Mucosa of rectum (tissue), 2 donors: ENCODE measurements around the gene KNTC1.

Experiments used
- H3K27ac ChIP-seq, 2 donors: one replicate each; pipeline ENCODE4 v1.7.0; 2013; ENCODE audit warnings: inconsistent platforms in 2 of 2, low read depth in 2 of 2, low read length in 2 of 2
- H3K27me3 ChIP-seq, 2 donors: one replicate each; pipeline ENCODE4 v1.7.0; 2013; ENCODE audit warnings: low read length in 2 of 2; ENCODE audit not compliant: control insufficient read depth in 2 of 2, insufficient read depth in 2 of 2
- H3K36me3 ChIP-seq, 2 donors: one replicate each; pipeline ENCODE4 v1.7.0; 2013; ENCODE audit warnings: low read length in 2 of 2; ENCODE audit not compliant: control insufficient read depth in 2 of 2, insufficient read depth in 2 of 2
- H3K4me1 ChIP-seq, 2 donors: one replicate each; pipeline ENCODE4 v1.7.0; 2013; ENCODE audit warnings: low read length in 2 of 2, mild to moderate bottlenecking in 1 of 2; ENCODE audit not compliant: control insufficient read depth in 2 of 2, insufficient read depth in 2 of 2
- H3K4me3 ChIP-seq, 2 donors: one replicate each; pipeline ENCODE4 v1.7.0; 2013; ENCODE audit warnings: low read length in 2 of 2
- H3K9ac ChIP-seq, 2 donors: one replicate each; pipeline ENCODE4 v1.7.0; 2013; ENCODE audit warnings: low read length in 2 of 2, low read depth in 1 of 2, mild to moderate bottlenecking in 1 of 2
- H3K9me3 ChIP-seq, 2 donors: one replicate each; pipeline ENCODE4 v1.7.0; 2013; ENCODE audit warnings: low read length in 2 of 2; ENCODE audit not compliant: control insufficient read depth in 2 of 2
- donor health status: healthy.
- donor health status: Normal muscosa, but diverticular disease.

The KNTC1 gene

DNA sequence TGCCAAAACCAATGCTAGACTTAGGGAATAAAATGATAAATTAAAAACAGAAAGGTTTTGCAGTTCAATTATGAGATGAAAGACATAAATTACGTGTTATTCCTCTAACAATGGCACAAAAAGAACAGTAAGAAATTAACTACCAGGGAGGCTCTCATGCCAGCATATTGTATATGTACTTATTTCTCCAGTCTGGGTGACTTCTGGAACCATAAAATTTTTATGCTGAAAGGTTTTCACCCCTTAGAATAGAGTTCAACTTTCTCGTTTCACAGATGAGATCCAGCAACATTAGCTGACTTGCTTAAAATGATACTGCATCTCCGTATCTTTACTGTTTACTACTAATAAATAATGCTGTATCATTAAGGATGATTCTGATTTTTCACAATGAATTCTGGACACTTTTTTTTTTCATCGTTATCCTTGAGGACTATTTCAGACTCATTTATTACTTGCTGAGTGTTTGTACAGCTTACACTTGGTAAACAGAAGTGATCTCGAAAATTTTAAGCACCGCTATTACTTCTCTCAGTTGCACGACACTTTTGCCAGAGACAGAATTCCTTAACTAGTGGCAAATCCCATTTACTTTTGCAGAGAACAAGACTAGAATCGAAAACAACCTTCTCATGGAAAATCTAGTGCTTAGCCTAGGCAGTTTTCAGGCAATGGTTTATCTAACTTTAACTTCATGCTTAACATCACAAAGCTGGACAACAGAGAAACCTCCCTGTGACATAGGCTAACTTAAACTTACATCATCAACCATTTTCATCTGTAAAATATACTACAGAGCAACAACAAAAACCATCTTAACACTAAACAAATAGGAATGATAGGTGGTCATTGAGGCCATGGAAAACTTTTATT, 3.0 kb upstream of the KNTC1 start:
- peak overlapping the region; percentile 39 to 56 for H3K4me3 ChIP-seq
- peak overlapping the region in 1 of 2 donors; percentile 1 for H3K27ac ChIP-seq
- H3K9ac ChIP-seq: peak overlapping the region; percentile 26 to 44
- H3K27me3 ChIP-seq: no peaks in the 10 kb centered on the region
- peaks cover 29 to 37% of the 10 kb centered on the region in 2 donors for H3K36me3 ChIP-seq
- H3K9me3 ChIP-seq: no peaks in the 10 kb centered on the region
- peaks cover 24 to 32% of the 10 kb centered on the region in 2 donors for H3K4me1 ChIP-seq

DNA sequence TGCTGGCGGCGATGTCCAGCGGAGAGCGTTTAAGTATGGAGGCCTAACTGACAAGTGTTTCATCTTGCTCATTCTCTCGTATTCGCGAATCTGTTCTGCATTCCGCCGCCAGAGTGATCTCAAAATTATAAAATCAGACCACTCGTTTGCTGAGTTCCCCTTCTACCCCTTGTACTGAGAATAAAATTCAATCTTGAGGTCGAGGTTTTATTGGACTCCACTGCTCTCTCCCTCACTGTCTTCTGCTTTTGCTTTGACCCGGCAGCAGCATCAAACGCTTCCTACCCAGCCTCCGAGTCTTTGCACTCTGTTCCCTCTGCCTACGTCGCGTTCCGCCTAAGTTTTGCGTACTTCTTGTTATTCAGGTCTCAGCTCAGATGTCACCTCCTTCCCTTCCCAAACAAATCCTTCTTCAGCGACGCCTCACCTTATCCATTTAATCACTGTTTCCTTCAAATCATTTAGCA, 462 bp downstream of the KNTC1 start:
- peak overlapping the region; percentile 66 to 83 for H3K9ac ChIP-seq

DNA sequence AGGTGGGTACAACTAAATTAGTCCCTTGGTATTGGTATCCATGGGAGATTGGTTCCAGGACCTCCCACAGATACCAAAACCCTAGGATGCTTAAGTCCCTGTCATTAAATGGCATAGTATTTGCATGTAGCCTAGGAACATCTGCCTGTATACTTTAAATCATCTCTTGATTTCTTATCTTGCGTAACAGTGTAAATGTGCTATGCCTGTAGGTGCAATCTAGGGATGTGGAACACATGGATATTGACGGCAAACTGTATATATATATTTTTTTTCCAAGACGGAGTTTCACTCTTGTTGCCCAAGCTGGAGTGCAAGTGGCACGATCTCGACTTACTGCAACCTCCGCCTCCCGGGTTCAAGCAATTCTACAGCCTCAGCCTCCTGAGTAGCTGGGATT, 1.5 kb downstream of the KNTC1 start:
- Histone ChIP-seq H3K9ac (no peak overlapping the region), H3K4me1 (peaks cover 15 to 24% of the 10 kb centered on the region in 2 donors), H3K27me3 (no peaks in the 10 kb centered on the region)

More for the DNA sequence above, 462 bp downstream of the KNTC1 start:
- H3K9me3 ChIP-seq: no peaks in the 10 kb centered on the region
- H3K27ac ChIP-seq: peak overlapping the region; percentile 43
- peaks cover 24 to 32% of the 10 kb centered on the region in 2 donors for H3K4me1 ChIP-seq
- H3K27me3 ChIP-seq: no peaks in the 10 kb centered on the region
- H3K36me3 ChIP-seq: peaks cover under 1 to 5% of the 10 kb centered on the region in 2 donors
- H3K4me3 ChIP-seq: peak overlapping the region; percentile 79 to 92

DNA sequence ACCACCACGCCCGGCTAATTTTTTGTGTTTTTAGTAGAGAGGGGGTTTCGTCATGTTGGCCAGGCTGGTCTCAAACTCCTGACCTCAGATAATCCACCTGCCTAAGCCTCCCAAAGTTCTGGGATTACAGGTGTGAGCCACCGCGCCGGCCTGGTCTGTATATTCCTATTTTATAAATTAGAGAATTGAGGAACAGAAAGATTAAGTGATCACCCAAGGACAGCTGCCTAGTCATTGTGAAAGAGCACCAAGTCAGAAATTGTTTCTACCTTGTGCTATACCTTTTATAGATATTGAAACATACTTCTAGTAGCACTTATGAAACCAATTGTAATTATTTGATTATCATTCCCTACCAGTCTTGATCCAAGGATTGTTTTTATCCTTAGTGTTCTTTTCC, 1.9 kb downstream of the KNTC1 start:
- Histone ChIP-seq H3K9me3 (no peaks in the 10 kb centered on the region), H3K27ac (no peak overlapping the region), H3K9ac (no peak overlapping the region)

More for the DNA sequence above, 1.5 kb downstream of the KNTC1 start:
- Histone ChIP-seq H3K9me3 (no peaks in the 10 kb centered on the region), H3K27ac (no peak overlapping the region), H3K4me3 (no peak overlapping the region), H3K36me3 (peaks cover 0 to 3% of the 10 kb centered on the region in 2 donors)

DNA sequence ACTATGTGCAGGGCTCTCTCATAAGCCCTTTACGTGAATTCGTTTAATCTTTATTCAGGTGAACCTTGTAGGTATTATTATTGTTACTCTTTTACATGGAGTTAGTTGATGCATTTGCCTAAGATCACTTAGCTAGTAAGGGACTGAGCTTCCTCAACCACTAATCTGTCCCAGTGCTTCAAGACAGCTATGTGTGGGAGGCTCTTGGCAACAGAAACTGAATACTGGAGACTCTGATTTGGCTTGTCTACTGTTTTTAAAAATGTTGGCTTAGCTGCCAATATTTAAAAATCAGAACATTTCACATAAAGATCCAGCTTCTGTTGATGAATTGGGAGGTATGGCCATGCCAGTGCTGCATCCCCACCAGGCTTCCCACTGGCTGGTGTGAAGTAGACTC, 6.8 kb downstream of the KNTC1 start:
- Histone ChIP-seq H3K4me1 (no peaks in the 10 kb centered on the region), H3K9ac (no peak overlapping the region), H3K9me3 (no peaks in the 10 kb centered on the region), H3K4me3 (no peak overlapping the region), H3K27me3 (no peaks in the 10 kb centered on the region), H3K27ac (no peak overlapping the region), H3K36me3 (peaks cover 3 to 9% of the 10 kb centered on the region in 2 donors)

More for the DNA sequence above, 1.9 kb downstream of the KNTC1 start:
- H3K36me3 ChIP-seq: peaks cover 0 to 3% of the 10 kb centered on the region in 2 donors
- H3K27me3 ChIP-seq: no peaks in the 10 kb centered on the region
- no peak overlapping the region for H3K4me3 ChIP-seq
- H3K4me1 ChIP-seq: peaks cover 14 to 20% of the 10 kb centered on the region in 2 donors

DNA sequence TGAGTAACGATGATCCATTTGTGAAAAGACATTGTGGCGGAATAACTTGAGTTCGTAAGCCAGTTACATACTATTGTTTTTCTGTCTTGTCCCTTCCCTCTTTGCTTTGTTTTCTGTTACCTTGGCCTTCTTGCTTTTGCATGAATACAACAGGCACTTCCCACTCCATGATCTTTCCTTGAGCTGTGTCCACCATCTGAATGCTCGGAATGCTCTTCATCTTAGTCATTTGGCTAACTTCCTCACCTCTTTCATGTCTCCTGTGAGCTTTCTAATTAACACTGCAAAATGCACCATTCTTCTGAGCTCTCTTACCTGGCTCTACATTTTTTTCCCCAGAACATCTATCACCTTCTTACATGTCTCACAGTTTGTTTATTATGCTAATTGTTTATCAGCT, 10.0 kb downstream of the KNTC1 start:
- no peak overlapping the region for H3K9ac ChIP-seq
- H3K4me3 ChIP-seq: no peak overlapping the region
- no peak overlapping the region for H3K27ac ChIP-seq
- no peaks in the 10 kb centered on the region for H3K27me3 ChIP-seq
- peaks cover 3 to 9% of the 10 kb centered on the region in 2 donors for H3K36me3 ChIP-seq
- no peaks in the 10 kb centered on the region for H3K4me1 ChIP-seq
- no peaks in the 10 kb centered on the region for H3K9me3 ChIP-seq

DNA sequence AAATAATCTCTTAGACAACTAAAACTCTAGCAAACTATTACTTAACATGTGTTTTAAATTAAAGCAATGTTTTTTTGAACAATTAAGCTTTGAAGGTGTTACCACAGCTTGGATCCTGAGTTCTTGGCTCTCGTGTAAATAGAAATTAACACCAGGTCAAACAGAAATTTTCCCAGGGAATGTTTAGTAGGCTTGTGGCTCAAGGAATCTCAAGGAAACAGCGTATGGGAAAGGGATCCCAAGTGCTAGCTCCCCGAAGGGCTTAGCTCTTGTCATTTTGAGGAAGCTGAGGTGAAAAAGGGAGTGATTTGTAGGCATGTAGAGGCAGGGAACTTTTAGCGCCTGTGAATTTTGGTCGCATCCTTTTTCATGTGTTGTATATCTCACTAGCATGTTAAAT, 11.4 kb downstream of the KNTC1 start:
- H3K4me3 ChIP-seq: no peak overlapping the region
- no peak overlapping the region for H3K27ac ChIP-seq
- H3K36me3 ChIP-seq: peaks cover 5 to 9% of the 10 kb centered on the region in 2 donors
- H3K27me3 ChIP-seq: no peaks in the 10 kb centered on the region
- no peaks in the 10 kb centered on the region for H3K9me3 ChIP-seq
- H3K4me1 ChIP-seq: no peaks in the 10 kb centered on the region
- no peak overlapping the region for H3K9ac ChIP-seq

DNA sequence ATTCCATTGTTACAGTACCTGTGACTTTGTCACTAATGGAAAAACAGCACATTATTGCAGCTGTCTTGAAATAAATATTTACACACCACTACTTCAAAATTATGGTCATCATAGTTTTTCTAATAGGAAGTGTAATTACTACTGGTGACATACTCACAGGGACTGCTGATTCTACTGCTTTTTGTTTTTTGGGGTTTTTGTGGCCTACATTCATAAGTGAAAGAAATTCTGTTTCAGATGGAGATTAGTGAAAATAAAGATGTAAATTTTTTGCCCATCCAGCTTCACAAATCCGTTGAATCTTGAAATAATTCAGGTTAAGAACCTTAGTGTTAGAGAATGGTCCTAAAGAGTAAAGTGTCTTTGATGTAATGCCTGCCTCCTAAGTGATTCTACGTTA, 17.5 kb downstream of the KNTC1 start:
- Histone ChIP-seq H3K9ac (no peak overlapping the region), H3K4me3 (no peak overlapping the region), H3K27me3 (no peaks in the 10 kb centered on the region), H3K27ac (no peak overlapping the region), H3K9me3 (no peaks in the 10 kb centered on the region), H3K4me1 (no peaks in the 10 kb centered on the region), H3K36me3 (peaks cover 3 to 12% of the 10 kb centered on the region in 2 donors)

DNA sequence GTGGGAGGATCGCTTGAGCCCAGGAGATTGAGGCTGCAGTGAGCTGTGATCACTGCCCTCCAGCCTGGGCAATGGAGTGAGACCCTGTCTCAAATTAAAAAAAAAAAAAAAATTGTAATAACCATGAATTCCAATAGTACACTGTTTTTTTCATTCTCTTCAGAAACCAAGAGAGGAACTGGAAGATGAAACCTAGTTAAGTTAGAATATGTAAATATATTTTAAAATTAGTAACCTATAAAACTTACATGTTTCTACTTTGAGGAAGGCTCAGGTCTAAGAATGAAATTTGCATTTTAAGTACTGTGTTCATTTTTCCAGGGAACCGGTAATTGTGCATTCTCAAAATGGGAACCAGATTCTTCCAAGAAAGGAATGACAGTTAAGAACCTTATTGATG, 18.8 kb downstream of the KNTC1 start:
- no peaks in the 10 kb centered on the region for H3K27me3 ChIP-seq
- no peaks in the 10 kb centered on the region for H3K4me1 ChIP-seq
- no peak overlapping the region for H3K27ac ChIP-seq
- no peak overlapping the region for H3K4me3 ChIP-seq
- peaks cover 3 to 17% of the 10 kb centered on the region in 2 donors for H3K36me3 ChIP-seq
- H3K9me3 ChIP-seq: no peaks in the 10 kb centered on the region
- no peak overlapping the region for H3K9ac ChIP-seq

DNA sequence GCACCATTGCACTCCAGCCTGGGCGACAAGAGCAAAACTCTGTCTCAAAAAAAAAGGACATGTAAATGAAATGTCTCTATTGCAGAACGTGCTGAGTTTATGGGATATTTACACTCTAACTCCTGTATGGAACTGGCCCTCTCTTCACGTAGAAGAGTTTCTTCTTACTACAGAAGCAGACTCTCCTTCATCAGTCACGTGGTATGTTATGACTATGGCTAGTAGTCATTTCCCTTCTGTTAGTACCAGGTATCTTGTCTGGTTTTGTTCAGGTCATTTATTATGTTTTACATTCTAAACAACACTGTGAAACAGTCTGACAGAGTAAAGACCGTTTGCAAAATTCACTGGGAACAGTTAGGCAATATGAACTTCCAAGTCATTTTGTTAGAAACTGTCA, 20.3 kb downstream of the KNTC1 start:
- no peaks in the 10 kb centered on the region for H3K9me3 ChIP-seq
- no peak overlapping the region for H3K4me3 ChIP-seq
- H3K27ac ChIP-seq: no peak overlapping the region
- H3K27me3 ChIP-seq: no peaks in the 10 kb centered on the region
- no peak overlapping the region for H3K9ac ChIP-seq
- H3K4me1 ChIP-seq: no peaks in the 10 kb centered on the region
- H3K36me3 ChIP-seq: peaks cover 7 to 22% of the 10 kb centered on the region in 2 donors
